ENCODE data around the gene MAP1LC3C.

MAP1LC3C gene

GRCh38 chr1:241957692-241958494 is 41.0 kb downstream of the MAP1LC3C start, which contains the start of gene BECN2:
Gene BECN2, plus strand, starts transcription at chr1:241957767. Its CDS starts 0 bp downstream, at chr1:241957767.
- no peak within 1 kb of the TSS for H3K4me3 ChIP-seq (ENCODE audit: low read length)
- no peak for DNase-seq (ENCODE audit: low read depth)
- no peak for TF ChIP-seq CTCF (conservative IDR thresholded peaks at IDR 0.05; ENCODE audit: low read depth, low read length)

GRCh38 chr1:241950390-241950789 is 48.5 kb downstream of the MAP1LC3C start:
- no peak for TF ChIP-seq CTCF (conservative IDR thresholded peaks at IDR 0.05; ENCODE audit: low read depth, low read length)
- no peak for DNase-seq (ENCODE audit: low read depth)
- no peak overlapping the region for H3K4me3 ChIP-seq (ENCODE audit: low read length)

GRCh38 chr1:241947354-241947753 is 51.5 kb downstream of the MAP1LC3C start:
- no peak for TF ChIP-seq CTCF (conservative IDR thresholded peaks at IDR 0.05; ENCODE audit: low read depth, low read length)
- H3K4me3 ChIP-seq (ENCODE audit: low read length), result no peak overlapping the region
- no peak for DNase-seq (ENCODE audit: low read depth)
